Measurements from ENCODE around the gene EDC4. TPM values are rescaled to one million over a fixed set of nuclear protein-coding genes. Genes with fewer than 3 reads are reported as not detected.

The EDC4 gene
- total and polyA plus RNA-seq, 2 of the 13 experiments (the other 11 are each of a cell fraction or from before 2014, with no cell fraction given) = 51.4 to 59.1 TPM

GRCh38 chr16:67833030-67833414 lies 39.8 kb upstream of the EDC4 start (continued):
- TF ChIP-seq ZBTB37 (CRISPR knock-in tag; IDR thresholded peaks at IDR 0.05) = no peak
- peak; percentile 69; the same call in 1 of the 2 replicates for TF ChIP-seq ZNF512 (CRISPR knock-in tag; IDR thresholded peaks at IDR 0.05)
- no peak for TF ChIP-seq ZNF333 (CRISPR knock-in tag; IDR thresholded peaks at IDR 0.05; ENCODE audit: borderline replicate concordance)
- no peak for TF ChIP-seq ZNF24 (IDR thresholded peaks at IDR 0.05)
- no peak for TF ChIP-seq ZNF34 (CRISPR knock-in tag; IDR thresholded peaks at IDR 0.05; ENCODE audit: borderline replicate concordance)
- TF ChIP-seq ZNF674 (CRISPR knock-in tag; IDR thresholded peaks at IDR 0.05; ENCODE audit: low read depth) = no peak
- TF ChIP-seq ZFP82 (CRISPR knock-in tag; IDR thresholded peaks at IDR 0.05; ENCODE audit: borderline replicate concordance) = peak; percentile 45; the same call in 1 of the 2 replicates
- no peak for TF ChIP-seq HOXA9 (CRISPR knock-in tag; IDR thresholded peaks at IDR 0.05; ENCODE audit: borderline replicate concordance)
- TF ChIP-seq ZBTB7B (CRISPR knock-in tag; IDR thresholded peaks at IDR 0.05) = 0 out of 2 replicates have a peak, but pooled peaks have one; percentile 2
- no peak for TF ChIP-seq ZBTB1 (CRISPR knock-in tag; IDR thresholded peaks at IDR 0.05; ENCODE audit: borderline replicate concordance)
- no peak for TF ChIP-seq ZBTB43 (CRISPR knock-in tag; conservative IDR thresholded peaks at IDR 0.05)
- TF ChIP-seq ZMYM3 (CRISPR knock-in tag; IDR thresholded peaks at IDR 0.05) = 0 out of 2 replicates have a peak, but pooled peaks have one; percentile 6
- TF ChIP-seq ZFP90 (CRISPR knock-in tag; IDR thresholded peaks at IDR 0.05; ENCODE audit: borderline replicate concordance) = no peak
- no peak for TF ChIP-seq NCOA2 (CRISPR knock-in tag; IDR thresholded peaks at IDR 0.05)
- TF ChIP-seq ARNT2 (CRISPR knock-in tag; IDR thresholded peaks at IDR 0.05; ENCODE audit: low read depth) = no peak
- TF ChIP-seq ZNF567 (CRISPR knock-in tag; IDR thresholded peaks at IDR 0.05; ENCODE audit: borderline replicate concordance) = 0 out of 2 replicates have a peak, but pooled peaks have one; percentile 5
- no peak for TF ChIP-seq CAMTA2 (CRISPR knock-in tag; IDR thresholded peaks at IDR 0.05; ENCODE audit: borderline replicate concordance)
- no peak for TF ChIP-seq ZNF850 (CRISPR knock-in tag; conservative IDR thresholded peaks at IDR 0.05)
- no peak for TF ChIP-seq ZMAT5 (CRISPR knock-in tag; IDR thresholded peaks at IDR 0.05; ENCODE audit: borderline replicate concordance, low read depth)
- TF ChIP-seq DR1 (CRISPR knock-in tag; IDR thresholded peaks at IDR 0.05) = no peak
- no peak for TF ChIP-seq TARDBP (CRISPR knock-in tag; IDR thresholded peaks at IDR 0.05)
- no peak for TF ChIP-seq IRF2 (CRISPR knock-in tag; IDR thresholded peaks at IDR 0.05)
- no peak for TF ChIP-seq ZBTB42 (CRISPR knock-in tag; IDR thresholded peaks at IDR 0.05)
- TF ChIP-seq TBL1XR1 (IDR thresholded peaks at IDR 0.05; ENCODE audit: borderline replicate concordance, low read length, partially characterized antibody) = no peak
